Measurements from ENCODE around the gene AK6. TPM values are rescaled to one million over a fixed set of nuclear protein-coding genes. Genes with fewer than 3 reads are reported as not detected.

Gene AK6
- total and polyA plus RNA-seq, 9 of the 15 experiments (the other 6 are each of a cell fraction or from before 2014, with no cell fraction given), result 84.6 to 669 (median 143) TPM

DNA sequence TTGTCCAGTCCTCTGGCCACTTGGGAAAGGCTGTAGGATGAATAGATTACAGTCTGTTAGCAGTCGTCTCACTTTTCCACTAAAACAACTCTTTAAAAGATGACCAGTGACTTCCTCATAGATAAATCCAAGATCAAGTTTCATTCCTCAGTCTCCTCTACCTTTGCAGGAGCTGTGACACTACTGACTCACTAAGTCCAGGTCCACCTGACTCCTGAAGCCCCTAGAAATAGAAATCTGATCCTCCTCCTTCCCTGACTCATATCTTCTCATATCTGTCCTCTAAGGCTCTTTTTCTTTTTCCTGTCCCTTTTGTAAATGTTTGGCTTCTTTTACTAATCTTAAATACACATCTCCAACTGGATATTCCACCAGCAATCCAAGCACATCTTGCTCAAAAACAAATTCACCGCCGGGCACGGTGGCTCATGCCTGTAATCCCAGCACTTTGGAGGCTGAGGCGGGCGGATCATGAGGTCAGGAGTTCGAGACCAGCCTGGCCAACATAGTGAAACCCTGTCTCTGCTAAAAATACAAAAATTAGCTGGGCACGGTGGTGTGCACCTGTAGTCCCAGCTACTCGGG lies 39.3 kb downstream of the AK6 start:
- H3K4me3 ChIP-seq, result no peak overlapping the region
- H2AFZ ChIP-seq (ENCODE audit: low read depth, low read length), result no peak overlapping the region
- in situ Hi-C loops (cut with MboI), result no loop called here
- H4K20me1 ChIP-seq (replicated peaks; ENCODE audit: control insufficient read depth, insufficient read depth, low read length), result no peaks in the 10 kb centered on the region
- BruUV-seq (replicated peaks), result no TSS peak
- H3K27me3 ChIP-seq (ENCODE audit: control insufficient read depth in 2 of 2, insufficient read depth in 2 of 2, low read length in 2 of 2), result no peaks in the 10 kb centered on the region
- no peaks in the 10 kb centered on the region for H3K36me3 ChIP-seq (ENCODE audit: control insufficient read depth, insufficient read depth, low read length)
- no peaks in the 10 kb centered on the region for H3K9me1 ChIP-seq (ENCODE audit: control insufficient read depth, insufficient read depth, low read length)
- intact Hi-C loops (cut with micrococcal nuclease), result loop anchor here (10.0 kb wide), 1 partner anchor 305 kb away; no protein-coding TSS in a partner anchor
- H3K4me2 ChIP-seq (ENCODE audit: insufficient read depth, low read length), result no peak overlapping the region
- ChIA-PET POLR2A (no interaction called here), CTCF (ENCODE audit: low intra/inter-chr PET ratio) (no interaction called here)
- WGBS (ENCODE audit: insufficient coverage, low coverage, missing lambda C conversion rate), result 50% methylated on average over 7 of the region's 9 CpGs
- no peak for DNase-seq (ENCODE audit: extremely low read depth in 1 of 4, low spot score in 3 of 4)
- no peak for FAIRE-seq
- H3K4me1 ChIP-seq (replicated peaks in 1 of 2; ENCODE audit: control insufficient read depth in 2 of 2, insufficient read depth in 2 of 2, low read length in 2 of 2), result peaks cover 7 to 29% of the 10 kb centered on the region in 2 experiments; a peak in 4 of 5 replicates
- H3K79me2 ChIP-seq (ENCODE audit: control insufficient read depth, insufficient read depth, low read length), result peaks cover 14% of the 10 kb centered on the region; the same call in 2 of the 3 replicates
- H3K27ac ChIP-seq (ENCODE audit: extremely low read depth, low read depth, low read length), result no peak overlapping the region
- H3K9ac ChIP-seq (ENCODE audit: insufficient read depth in 1 of 2, low read depth in 2 of 2, low read length in 2 of 2), result no peak overlapping the region
- no peaks in the 10 kb centered on the region for H3K9me3 ChIP-seq (replicated peaks; ENCODE audit: control insufficient read depth, insufficient read depth, low read depth, low read length)
- ATAC-seq, result no peak
- TF ChIP-seq CHD2 (IDR thresholded peaks at IDR 0.05; ENCODE audit: low read depth, low read length), result no peak
- TF ChIP-seq, protein P1, sequence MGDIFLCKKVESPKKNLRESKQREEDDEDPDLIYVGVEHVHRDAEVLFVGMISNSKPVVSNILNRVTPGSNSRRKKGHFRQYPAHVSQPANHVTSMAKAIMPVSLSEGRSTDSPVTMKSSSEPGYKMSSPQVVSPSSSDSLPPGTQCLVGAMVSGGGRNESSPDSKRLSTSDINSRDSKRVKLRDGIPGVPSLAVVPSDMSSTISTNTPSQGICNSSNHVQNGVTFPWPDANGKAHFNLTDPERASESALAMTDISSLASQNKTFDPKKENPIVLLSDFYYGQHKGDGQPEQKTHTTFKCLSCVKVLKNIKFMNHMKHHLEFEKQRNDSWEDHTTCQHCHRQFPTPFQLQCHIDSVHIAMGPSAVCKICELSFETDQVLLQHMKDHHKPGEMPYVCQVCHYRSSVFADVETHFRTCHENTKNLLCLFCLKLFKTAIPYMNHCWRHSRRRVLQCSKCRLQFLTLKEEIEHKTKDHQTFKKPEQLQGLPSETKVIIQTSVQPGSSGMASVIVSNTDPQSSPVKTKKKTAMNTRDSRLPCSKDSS (IDR thresholded peaks at IDR 0.05; ENCODE audit: low read depth, partially characterized antibody), result no peak
- TF ChIP-seq ZNF785 (CRISPR knock-in tag; IDR thresholded peaks at IDR 0.05), result no peak
- TF ChIP-seq BRCA1 (IDR thresholded peaks at IDR 0.05), result no peak
- no peak for TF ChIP-seq BRCA1 (CRISPR knock-in tag; IDR thresholded peaks at IDR 0.05)
- TF ChIP-seq FOSL1 (tag; conservative IDR thresholded peaks at IDR 0.05), result no peak
- TF ChIP-seq, protein P2, sequence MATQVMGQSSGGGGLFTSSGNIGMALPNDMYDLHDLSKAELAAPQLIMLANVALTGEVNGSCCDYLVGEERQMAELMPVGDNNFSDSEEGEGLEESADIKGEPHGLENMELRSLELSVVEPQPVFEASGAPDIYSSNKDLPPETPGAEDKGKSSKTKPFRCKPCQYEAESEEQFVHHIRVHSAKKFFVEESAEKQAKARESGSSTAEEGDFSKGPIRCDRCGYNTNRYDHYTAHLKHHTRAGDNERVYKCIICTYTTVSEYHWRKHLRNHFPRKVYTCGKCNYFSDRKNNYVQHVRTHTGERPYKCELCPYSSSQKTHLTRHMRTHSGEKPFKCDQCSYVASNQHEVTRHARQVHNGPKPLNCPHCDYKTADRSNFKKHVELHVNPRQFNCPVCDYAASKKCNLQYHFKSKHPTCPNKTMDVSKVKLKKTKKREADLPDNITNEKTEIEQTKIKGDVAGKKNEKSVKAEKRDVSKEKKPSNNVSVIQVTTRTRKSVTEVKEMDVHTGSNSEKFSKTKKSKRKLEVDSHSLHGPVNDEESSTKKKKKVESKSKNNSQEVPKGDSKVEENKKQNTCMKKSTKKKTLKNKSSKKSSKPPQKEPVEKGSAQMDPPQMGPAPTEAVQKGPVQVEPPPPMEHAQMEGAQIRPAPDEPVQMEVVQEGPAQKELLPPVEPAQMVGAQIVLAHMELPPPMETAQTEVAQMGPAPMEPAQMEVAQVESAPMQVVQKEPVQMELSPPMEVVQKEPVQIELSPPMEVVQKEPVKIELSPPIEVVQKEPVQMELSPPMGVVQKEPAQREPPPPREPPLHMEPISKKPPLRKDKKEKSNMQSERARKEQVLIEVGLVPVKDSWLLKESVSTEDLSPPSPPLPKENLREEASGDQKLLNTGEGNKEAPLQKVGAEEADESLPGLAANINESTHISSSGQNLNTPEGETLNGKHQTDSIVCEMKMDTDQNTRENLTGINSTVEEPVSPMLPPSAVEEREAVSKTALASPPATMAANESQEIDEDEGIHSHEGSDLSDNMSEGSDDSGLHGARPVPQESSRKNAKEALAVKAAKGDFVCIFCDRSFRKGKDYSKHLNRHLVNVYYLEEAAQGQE (IDR thresholded peaks at IDR 0.05; ENCODE audit: borderline replicate concordance), result no peak
- TF ChIP-seq, protein P2 (CRISPR knock-in tag; IDR thresholded peaks at IDR 0.05; ENCODE audit: low read depth), result no peak
- no peak for TF ChIP-seq ZNF174 (CRISPR knock-in tag; IDR thresholded peaks at IDR 0.05)
- no peak for TF ChIP-seq ZNF23 (CRISPR knock-in tag; IDR thresholded peaks at IDR 0.05)
- TF ChIP-seq HDAC2 (IDR thresholded peaks at IDR 0.05), result no peak

Measured in K562 (cell line).